ENCODE measurements around the gene PBX4.

The PBX4 gene

GRCh38 chr19:19532806-19533701, 85.4 kb downstream of the PBX4 start:
- H3K9me3 ChIP-seq (ENCODE audit: low read length), result no peaks in the 10 kb centered on the region
- H3K9ac ChIP-seq (ENCODE audit: low read length), result no peak overlapping the region

DNA sequence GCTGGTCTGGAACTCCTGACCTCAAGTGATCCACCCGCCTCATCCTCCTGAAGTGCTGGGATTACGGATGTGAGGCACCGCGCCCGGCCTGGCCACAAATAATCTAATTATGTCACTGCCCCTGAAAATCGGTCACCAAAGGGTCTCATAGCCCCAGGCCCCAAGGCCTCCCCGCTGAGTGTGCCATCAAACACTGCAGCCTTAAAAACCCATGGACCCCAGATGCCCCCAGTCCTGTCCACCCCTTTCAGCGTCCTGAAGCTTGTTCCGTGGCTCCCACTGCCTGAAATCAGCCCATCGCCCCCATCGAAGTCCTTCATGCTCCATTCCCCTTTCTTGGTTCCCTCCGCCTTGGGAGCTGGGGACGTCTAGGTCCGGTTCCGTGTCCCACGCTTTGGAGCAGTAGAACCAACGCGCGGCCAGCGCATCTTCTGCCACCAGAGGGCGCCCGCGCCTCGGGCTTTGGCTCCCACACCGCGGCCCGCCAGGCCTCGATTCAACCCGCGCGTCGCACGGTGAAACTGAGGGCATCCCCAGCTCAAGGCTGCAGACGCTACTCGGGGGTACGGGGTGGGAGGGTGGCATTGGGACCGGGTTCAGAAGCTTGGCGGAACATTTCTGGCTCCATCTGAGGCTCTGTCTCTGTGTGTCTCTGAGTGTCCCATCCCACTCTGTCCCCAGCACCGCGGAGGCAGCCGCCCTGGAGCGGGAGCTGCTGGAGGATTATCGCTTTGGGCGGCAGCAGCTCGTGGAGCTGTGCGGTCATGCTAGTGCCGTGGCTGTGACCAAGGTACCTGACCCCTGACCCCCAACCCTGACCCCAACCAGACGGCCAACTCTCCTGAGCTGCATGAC, 86.3 kb downstream of the PBX4 start:
- no peak overlapping the region for H3K9ac ChIP-seq (ENCODE audit: low read length)

More at GRCh38 chr19:19532806-19533701, 85.4 kb downstream of the PBX4 start:
- H3K27ac ChIP-seq (ENCODE audit: low read depth, low read length, poor library complexity, severe bottlenecking), result no peak overlapping the region
- TF ChIP-seq, protein P1, sequence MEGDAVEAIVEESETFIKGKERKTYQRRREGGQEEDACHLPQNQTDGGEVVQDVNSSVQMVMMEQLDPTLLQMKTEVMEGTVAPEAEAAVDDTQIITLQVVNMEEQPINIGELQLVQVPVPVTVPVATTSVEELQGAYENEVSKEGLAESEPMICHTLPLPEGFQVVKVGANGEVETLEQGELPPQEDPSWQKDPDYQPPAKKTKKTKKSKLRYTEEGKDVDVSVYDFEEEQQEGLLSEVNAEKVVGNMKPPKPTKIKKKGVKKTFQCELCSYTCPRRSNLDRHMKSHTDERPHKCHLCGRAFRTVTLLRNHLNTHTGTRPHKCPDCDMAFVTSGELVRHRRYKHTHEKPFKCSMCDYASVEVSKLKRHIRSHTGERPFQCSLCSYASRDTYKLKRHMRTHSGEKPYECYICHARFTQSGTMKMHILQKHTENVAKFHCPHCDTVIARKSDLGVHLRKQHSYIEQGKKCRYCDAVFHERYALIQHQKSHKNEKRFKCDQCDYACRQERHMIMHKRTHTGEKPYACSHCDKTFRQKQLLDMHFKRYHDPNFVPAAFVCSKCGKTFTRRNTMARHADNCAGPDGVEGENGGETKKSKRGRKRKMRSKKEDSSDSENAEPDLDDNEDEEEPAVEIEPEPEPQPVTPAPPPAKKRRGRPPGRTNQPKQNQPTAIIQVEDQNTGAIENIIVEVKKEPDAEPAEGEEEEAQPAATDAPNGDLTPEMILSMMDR (IDR thresholded peaks at IDR 0.05; ENCODE audit: low read length), result no peak
- no peak for TF ChIP-seq EZH2 (IDR thresholded peaks at IDR 0.05; ENCODE audit: borderline replicate concordance, low read length)
- peaks cover 16% of the 10 kb centered on the region for H3K36me3 ChIP-seq (ENCODE audit: insufficient read depth, low read length)
- H2AFZ ChIP-seq (ENCODE audit: low read length), result no peak overlapping the region
- no peaks in the 10 kb centered on the region; the same call in 1 of the 2 replicates for H3F3A ChIP-seq (ENCODE audit: insufficient read depth, low read length)
- no peak overlapping the region for H3K4me2 ChIP-seq (ENCODE audit: low read length)
- H4K20me1 ChIP-seq (ENCODE audit: insufficient read depth, low read length), result no peaks in the 10 kb centered on the region
- H3K4me3 ChIP-seq (ENCODE audit: low read depth, low read length, poor library complexity, severe bottlenecking), result no peak overlapping the region
- peaks cover 9% of the 10 kb centered on the region for H3K4me1 ChIP-seq (ENCODE audit: insufficient read depth, low read length, severe bottlenecking)
- H3K79me2 ChIP-seq (ENCODE audit: insufficient read depth, low read length), result no peaks in the 10 kb centered on the region
- no peaks in the 10 kb centered on the region for H3K9me2 ChIP-seq (ENCODE audit: low read depth, low read length)
- H3K27me3 ChIP-seq (ENCODE audit: insufficient read depth, low read length), result no peaks in the 10 kb centered on the region

DNA sequence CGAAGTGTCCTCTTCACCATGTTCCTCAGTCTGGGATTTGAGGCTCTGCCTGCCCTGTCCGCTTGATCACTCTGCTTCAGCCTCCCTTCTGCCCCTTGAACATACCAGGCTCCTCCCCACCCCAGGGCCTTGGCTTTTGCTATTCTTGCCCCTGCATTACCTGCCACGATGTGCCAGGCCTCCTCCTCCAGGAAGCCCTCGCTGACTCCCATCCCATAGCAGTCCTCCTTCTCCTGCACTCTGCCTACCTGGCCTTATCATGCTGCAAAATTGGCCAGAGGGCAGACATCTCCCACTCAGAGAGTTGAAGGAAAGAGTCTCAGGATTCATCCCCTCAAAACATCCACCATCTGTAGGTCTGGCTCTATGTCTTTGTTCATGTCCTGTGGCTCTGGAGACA, 87.6 kb downstream of the PBX4 start:
- H3K79me2 ChIP-seq (ENCODE audit: insufficient read depth, low read length), result no peaks in the 10 kb centered on the region
- H3K4me1 ChIP-seq (ENCODE audit: insufficient read depth, low read length, severe bottlenecking), result peaks cover 21% of the 10 kb centered on the region
- H3K9me3 ChIP-seq (ENCODE audit: low read length), result no peaks in the 10 kb centered on the region
- H3F3A ChIP-seq (ENCODE audit: insufficient read depth, low read length), result no peaks in the 10 kb centered on the region; the same call in 1 of the 2 replicates
- H3K9me2 ChIP-seq (ENCODE audit: low read depth, low read length), result no peaks in the 10 kb centered on the region
- H3K4me3 ChIP-seq (ENCODE audit: low read depth, low read length, poor library complexity, severe bottlenecking), result no peak overlapping the region
- no peak overlapping the region for H3K4me2 ChIP-seq (ENCODE audit: low read length)
- peaks cover 34% of the 10 kb centered on the region for H3K36me3 ChIP-seq (ENCODE audit: insufficient read depth, low read length)
- TF ChIP-seq EZH2 (IDR thresholded peaks at IDR 0.05; ENCODE audit: borderline replicate concordance, low read length), result no peak
- TF ChIP-seq, protein P1 (IDR thresholded peaks at IDR 0.05; ENCODE audit: low read length), result no peak
- H3K27me3 ChIP-seq (ENCODE audit: insufficient read depth, low read length), result no peaks in the 10 kb centered on the region
- H3K9ac ChIP-seq (ENCODE audit: low read length), result no peak overlapping the region
- no peaks in the 10 kb centered on the region for H4K20me1 ChIP-seq (ENCODE audit: insufficient read depth, low read length)
- no peak overlapping the region for H3K27ac ChIP-seq (ENCODE audit: low read depth, low read length, poor library complexity, severe bottlenecking)
- no peak overlapping the region for H2AFZ ChIP-seq (ENCODE audit: low read length)

More for the DNA sequence above, 86.3 kb downstream of the PBX4 start:
- Histone ChIP-seq H3F3A (ENCODE audit: insufficient read depth, low read length) (no peaks in the 10 kb centered on the region; the same call in 1 of the 2 replicates), H3K4me2 (ENCODE audit: low read length) (no peak overlapping the region), H3K27me3 (ENCODE audit: insufficient read depth, low read length) (no peaks in the 10 kb centered on the region), H3K79me2 (ENCODE audit: insufficient read depth, low read length) (no peaks in the 10 kb centered on the region), H3K4me1 (ENCODE audit: insufficient read depth, low read length, severe bottlenecking) (peaks cover 8% of the 10 kb centered on the region), H2AFZ (ENCODE audit: low read length) (no peak overlapping the region), H3K27ac (ENCODE audit: low read depth, low read length, poor library complexity, severe bottlenecking) (no peak overlapping the region), H3K4me3 (ENCODE audit: low read depth, low read length, poor library complexity, severe bottlenecking) (no peak overlapping the region), H4K20me1 (ENCODE audit: insufficient read depth, low read length) (no peaks in the 10 kb centered on the region), H3K9me2 (ENCODE audit: low read depth, low read length) (no peaks in the 10 kb centered on the region), H3K36me3 (ENCODE audit: insufficient read depth, low read length) (peaks cover 24% of the 10 kb centered on the region), H3K9me3 (ENCODE audit: low read length) (no peaks in the 10 kb centered on the region)
- TF ChIP-seq EZH2 (IDR thresholded peaks at IDR 0.05; ENCODE audit: borderline replicate concordance, low read length), result no peak
- TF ChIP-seq, protein P1 (IDR thresholded peaks at IDR 0.05; ENCODE audit: low read length), result peak; percentile 97

Measured in OCI-LY1 (cell line).